ENCODE data around the gene WDR74.

The WDR74 gene

GRCh38 chr11:62880803-62881578, 41.6 kb upstream of the WDR74 start, which contains the start of gene SLC3A2:
TSS of gene SLC3A2 (plus strand) at chr11:62880896. CDS start at chr11:62881024, 128 bp downstream.
- no peaks in the 10 kb centered on the region for H3K9me3 ChIP-seq (ENCODE audit: insufficient read depth, low read length)
- peak within 1 kb of the TSS; percentile 85 for H3K4me2 ChIP-seq (ENCODE audit: low read length)
- H3K4me1 ChIP-seq (ENCODE audit: low read length) = peaks cover 23% of the 10 kb centered on the region
- peak within 1 kb of the TSS; percentile 92 for H3K27ac ChIP-seq (ENCODE audit: low read length)
- TF ChIP-seq EZH2phosphoT487 (IDR thresholded peaks at IDR 0.05; ENCODE audit: low read depth) = no peak
- TF ChIP-seq, protein P1, sequence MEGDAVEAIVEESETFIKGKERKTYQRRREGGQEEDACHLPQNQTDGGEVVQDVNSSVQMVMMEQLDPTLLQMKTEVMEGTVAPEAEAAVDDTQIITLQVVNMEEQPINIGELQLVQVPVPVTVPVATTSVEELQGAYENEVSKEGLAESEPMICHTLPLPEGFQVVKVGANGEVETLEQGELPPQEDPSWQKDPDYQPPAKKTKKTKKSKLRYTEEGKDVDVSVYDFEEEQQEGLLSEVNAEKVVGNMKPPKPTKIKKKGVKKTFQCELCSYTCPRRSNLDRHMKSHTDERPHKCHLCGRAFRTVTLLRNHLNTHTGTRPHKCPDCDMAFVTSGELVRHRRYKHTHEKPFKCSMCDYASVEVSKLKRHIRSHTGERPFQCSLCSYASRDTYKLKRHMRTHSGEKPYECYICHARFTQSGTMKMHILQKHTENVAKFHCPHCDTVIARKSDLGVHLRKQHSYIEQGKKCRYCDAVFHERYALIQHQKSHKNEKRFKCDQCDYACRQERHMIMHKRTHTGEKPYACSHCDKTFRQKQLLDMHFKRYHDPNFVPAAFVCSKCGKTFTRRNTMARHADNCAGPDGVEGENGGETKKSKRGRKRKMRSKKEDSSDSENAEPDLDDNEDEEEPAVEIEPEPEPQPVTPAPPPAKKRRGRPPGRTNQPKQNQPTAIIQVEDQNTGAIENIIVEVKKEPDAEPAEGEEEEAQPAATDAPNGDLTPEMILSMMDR (IDR thresholded peaks at IDR 0.05; ENCODE audit: low read depth, low read length) = peak; percentile 72
- H3K27me3 ChIP-seq (ENCODE audit: low read depth, low read length) = no peaks in the 10 kb centered on the region
- H3K36me3 ChIP-seq (replicated peaks; ENCODE audit: low read depth, low read length) = peaks cover 65% of the 10 kb centered on the region
- H3K9ac ChIP-seq (ENCODE audit: low read length) = peak within 1 kb of the TSS; percentile 95
- H3K79me2 ChIP-seq (ENCODE audit: low read length) = peaks cover 92% of the 10 kb centered on the region
- H2AFZ ChIP-seq (ENCODE audit: low read depth, low read length) = no peak within 1 kb of the TSS
- H4K20me1 ChIP-seq (ENCODE audit: insufficient read depth, low read length) = peaks cover 32% of the 10 kb centered on the region
- peak within 1 kb of the TSS; percentile 87 for H3K4me3 ChIP-seq (ENCODE audit: low read length)

DNA sequence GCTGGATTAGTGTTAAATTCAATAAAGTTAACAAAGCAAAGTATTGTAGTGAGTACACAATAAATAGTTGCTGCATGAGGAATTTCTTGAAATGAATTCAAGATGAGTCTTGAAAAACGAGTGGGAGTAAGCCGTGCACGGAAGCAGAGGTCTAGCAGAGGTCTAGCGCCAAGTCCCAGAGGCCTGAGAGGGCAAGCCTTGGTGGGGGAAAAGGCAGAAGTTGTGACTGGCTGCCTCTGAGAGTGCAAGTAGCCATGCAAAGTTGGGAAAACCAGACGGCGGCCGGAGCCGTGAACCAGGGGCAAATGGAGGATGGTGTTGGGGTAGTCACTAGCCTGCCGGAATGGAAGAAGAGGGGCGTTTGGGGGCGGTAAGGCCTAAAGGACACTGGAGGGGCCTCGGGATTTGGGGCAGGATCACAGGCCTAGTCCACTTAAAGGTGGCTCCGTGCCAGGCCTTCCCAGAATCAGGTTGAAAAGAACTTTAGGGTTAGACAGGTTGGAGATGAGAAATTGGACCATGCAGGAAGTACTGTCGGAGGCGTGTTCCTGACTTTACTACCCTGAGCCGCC, 40.9 kb upstream of the WDR74 start:
- Histone ChIP-seq H4K20me1 (ENCODE audit: insufficient read depth, low read length) (peaks cover 27% of the 10 kb centered on the region), H3K36me3 (replicated peaks; ENCODE audit: low read depth, low read length) (peaks cover 61% of the 10 kb centered on the region), H3K4me1 (ENCODE audit: low read length) (peaks cover 23% of the 10 kb centered on the region), H3K79me2 (ENCODE audit: low read length) (peaks cover 94% of the 10 kb centered on the region), H2AFZ (ENCODE audit: low read depth, low read length) (no peak overlapping the region), H3K9me3 (ENCODE audit: insufficient read depth, low read length) (no peaks in the 10 kb centered on the region), H3K27me3 (ENCODE audit: low read depth, low read length) (no peaks in the 10 kb centered on the region), H3K4me2 (ENCODE audit: low read length) (peak overlapping the region; percentile 85), H3K4me3 (ENCODE audit: low read length) (peak overlapping the region; percentile 87), H3K9ac (ENCODE audit: low read length) (peak overlapping the region; percentile 95), H3K27ac (ENCODE audit: low read length) (peak overlapping the region; percentile 92)
- TF ChIP-seq, protein P1 (IDR thresholded peaks at IDR 0.05; ENCODE audit: low read depth, low read length) = no peak
- TF ChIP-seq EZH2phosphoT487 (IDR thresholded peaks at IDR 0.05; ENCODE audit: low read depth) = no peak

- Histone ChIP-seq H3K4me3 (ENCODE audit: low read length) (peak overlapping the region; percentile 87), H3K9ac (ENCODE audit: low read length) (peak overlapping the region; percentile 95)
- TF ChIP-seq EZH2phosphoT487 (IDR thresholded peaks at IDR 0.05; ENCODE audit: low read depth) = no peak
- TF ChIP-seq, protein P1 (IDR thresholded peaks at IDR 0.05; ENCODE audit: low read depth, low read length) = no peak
Observed at GRCh38 chr11:62879235-62879978, 40.0 kb upstream of the WDR74 start.

GRCh38 chr11:62876712-62877111, 37.3 kb upstream of the WDR74 start:
- H3K4me3 ChIP-seq (ENCODE audit: low read length) = no peak overlapping the region
- peaks cover 20% of the 10 kb centered on the region for H4K20me1 ChIP-seq (ENCODE audit: insufficient read depth, low read length)
- H3K4me1 ChIP-seq (ENCODE audit: low read length) = peaks cover 13% of the 10 kb centered on the region
- peaks cover 37% of the 10 kb centered on the region for H3K36me3 ChIP-seq (replicated peaks; ENCODE audit: low read depth, low read length)
- H3K27ac ChIP-seq (ENCODE audit: low read length) = no peak overlapping the region
- no peaks in the 10 kb centered on the region for H3K27me3 ChIP-seq (ENCODE audit: low read depth, low read length)
- peaks cover 97% of the 10 kb centered on the region for H3K79me2 ChIP-seq (ENCODE audit: low read length)
- no peak overlapping the region for H3K9ac ChIP-seq (ENCODE audit: low read length)
- H3K9me3 ChIP-seq (ENCODE audit: insufficient read depth, low read length) = no peaks in the 10 kb centered on the region
- TF ChIP-seq, protein P1 (IDR thresholded peaks at IDR 0.05; ENCODE audit: low read depth, low read length) = no peak
- TF ChIP-seq EZH2phosphoT487 (IDR thresholded peaks at IDR 0.05; ENCODE audit: low read depth) = no peak
- no peak overlapping the region for H3K4me2 ChIP-seq (ENCODE audit: low read length)
- no peak overlapping the region for H2AFZ ChIP-seq (ENCODE audit: low read depth, low read length)

More at GRCh38 chr11:62879235-62879978, 40.0 kb upstream of the WDR74 start:
- H3K27me3 ChIP-seq (ENCODE audit: low read depth, low read length) = no peaks in the 10 kb centered on the region
- no peaks in the 10 kb centered on the region for H3K9me3 ChIP-seq (ENCODE audit: insufficient read depth, low read length)
- H2AFZ ChIP-seq (ENCODE audit: low read depth, low read length) = no peak overlapping the region
- peaks cover 23% of the 10 kb centered on the region for H3K4me1 ChIP-seq (ENCODE audit: low read length)
- H4K20me1 ChIP-seq (ENCODE audit: insufficient read depth, low read length) = peaks cover 24% of the 10 kb centered on the region
- peaks cover 98% of the 10 kb centered on the region for H3K79me2 ChIP-seq (ENCODE audit: low read length)
- H3K27ac ChIP-seq (ENCODE audit: low read length) = peak overlapping the region; percentile 92
- H3K36me3 ChIP-seq (replicated peaks; ENCODE audit: low read depth, low read length) = peaks cover 56% of the 10 kb centered on the region
- peak overlapping the region; percentile 85 for H3K4me2 ChIP-seq (ENCODE audit: low read length)

Data from OCI-LY3 (cell line).